HG02943 (cell line): Measurements from ENCODE around the gene TRERF1.

Source experiments
- ATAC-seq: cut with Tn5 transposase; IDR thresholded peaks from one replicate; pipeline ENCODE4 v1.9.1; 2021; ENCODE audit warnings: mild to moderate bottlenecking, low read depth, moderate library complexity; ENCODE audit not compliant: unreplicated experiment

Gene TRERF1

GRCh38 chr6:42260396-42260888 lies 191.3 kb downstream of the TRERF1 start:
- no peak for ATAC-seq

GRCh38 chr6:42259841-42260395 lies 191.8 kb downstream of the TRERF1 start:
- ATAC-seq: no peak

- no peak for ATAC-seq
Observed at GRCh38 chr6:42259286-42259685, 192.4 kb downstream of the TRERF1 start.

- no peak for ATAC-seq
Observed at GRCh38 chr6:42257614-42258013, 194.1 kb downstream of the TRERF1 start.

- ATAC-seq: no peak
Observed at GRCh38 chr6:42257063-42257462, 194.7 kb downstream of the TRERF1 start.

- ATAC-seq: no peak
Observed at GRCh38 chr6:42255050-42255449, 196.7 kb downstream of the TRERF1 start.

GRCh38 chr6:42254505-42254904 lies 197.2 kb downstream of the TRERF1 start:
- ATAC-seq: no peak

- no peak for ATAC-seq
Observed at GRCh38 chr6:42251911-42252637, 199.7 kb downstream of the TRERF1 start.

GRCh38 chr6:42251500-42251899 lies 200.2 kb downstream of the TRERF1 start:
- ATAC-seq: no peak

- no peak for ATAC-seq
Observed at GRCh38 chr6:42250274-42250931, 201.3 kb downstream of the TRERF1 start.

GRCh38 chr6:42249279-42249678 lies 202.4 kb downstream of the TRERF1 start:
- ATAC-seq: no peak

GRCh38 chr6:42243046-42243445 lies 208.7 kb downstream of the TRERF1 start:
- no peak for ATAC-seq

GRCh38 chr6:42241915-42242314 lies 209.8 kb downstream of the TRERF1 start:
- no peak for ATAC-seq

- ATAC-seq: no peak
Observed at GRCh38 chr6:42239736-42240375, 211.9 kb downstream of the TRERF1 start.

GRCh38 chr6:42239333-42239732 lies 212.4 kb downstream of the TRERF1 start:
- ATAC-seq: no peak

- ATAC-seq: no peak
Observed at GRCh38 chr6:42237857-42238256, 213.9 kb downstream of the TRERF1 start.

- ATAC-seq: no peak
Observed at GRCh38 chr6:42236682-42237473, 214.8 kb downstream of the TRERF1 start.

- no peak for ATAC-seq
Observed at GRCh38 chr6:42236030-42236429, 215.7 kb downstream of the TRERF1 start.

- no peak for ATAC-seq
Observed at GRCh38 chr6:42232035-42232434, 219.7 kb downstream of the TRERF1 start.
